Measurements from ENCODE around the gene TACR1. TPM values are rescaled to one million over a fixed set of nuclear protein-coding genes. Genes with fewer than 3 reads are reported as not detected.

The TACR1 gene
- total and polyA plus RNA-seq, 2 experiments from 2014 or later, result 3.5 to 7.3 TPM

GRCh38 chr2:75047189-75047991 is 151.9 kb downstream of the TACR1 start:
- Mint-ChIP-seq H3K27me3 (ENCODE audit: insufficient read depth, low read depth, poor library complexity) (peaks cover 2% of the 10 kb centered on the region), H3K4me1 (peaks cover 13% of the 10 kb centered on the region; the same call in 2 of the 3 replicates), H3K9me3 (no peaks in the 10 kb centered on the region), H3K27ac (no peak overlapping the region), H3K36me3 (ENCODE audit: low read depth) (no peaks in the 10 kb centered on the region), H3K4me3 (no peak overlapping the region)
- Histone ChIP-seq H3K36me3 (ENCODE audit: insufficient read depth) (no peaks in the 10 kb centered on the region), H4K20me1 (replicated peaks; ENCODE audit: insufficient read depth) (no peaks in the 10 kb centered on the region), H3K27ac (ENCODE audit: low read depth) (no peak overlapping the region), H2AFZ (no peak overlapping the region), H3K4me1 (ENCODE audit: insufficient read depth) (no peaks in the 10 kb centered on the region), H3F3A (replicated peaks; ENCODE audit: low read depth) (no peaks in the 10 kb centered on the region), H3K9me2 (ENCODE audit: insufficient read depth) (0 out of 2 replicates have a peak, but pooled peaks cover 8% of the 10 kb centered on the region), H3K4me2 (no peak overlapping the region), H3K4me3 (no peak overlapping the region), H3K27me3 (ENCODE audit: insufficient read depth) (no peaks in the 10 kb centered on the region), H3K79me2 (replicated peaks; ENCODE audit: insufficient read depth) (no peaks in the 10 kb centered on the region)
- no peak for TF ChIP-seq STAT1 (IDR thresholded peaks at IDR 0.05; ENCODE audit: unreplicated experiment)
- TF ChIP-seq CTCF (conservative IDR thresholded peaks at IDR 0.05; ENCODE audit: low read depth in 2 of 2), result no peak
- no peak for TF ChIP-seq POLR2AphosphoS5 (IDR thresholded peaks at IDR 0.05; ENCODE audit: low read depth)
- TF ChIP-seq NANOG (IDR thresholded peaks at IDR 0.05; ENCODE audit: borderline replicate concordance), result no peak
- TF ChIP-seq ZNF114 (CRISPR knock-in tag; IDR thresholded peaks at IDR 0.05), result no peak
- TF ChIP-seq REST (IDR thresholded peaks at IDR 0.05; ENCODE audit: unreplicated experiment), result no peak
- TF ChIP-seq CREB1 (CRISPR knock-in tag; IDR thresholded peaks at IDR 0.05; ENCODE audit: low read depth), result no peak
- TF ChIP-seq ZNF331 (CRISPR knock-in tag; IDR thresholded peaks at IDR 0.05; ENCODE audit: low read depth), result no peak
- ATAC-seq (no peak), DNase-seq (ENCODE audit: low spot score) (no peak)

- Mint-ChIP-seq H3K9me3 (no peaks in the 10 kb centered on the region), H3K27me3 (ENCODE audit: insufficient read depth, low read depth, poor library complexity) (no peaks in the 10 kb centered on the region), H3K4me3 (no peak overlapping the region), H3K4me1 (peaks cover 5% of the 10 kb centered on the region; the same call in 2 of the 3 replicates), H3K27ac (no peak overlapping the region), H3K36me3 (ENCODE audit: low read depth) (no peaks in the 10 kb centered on the region)
- Histone ChIP-seq H3K27me3 (ENCODE audit: insufficient read depth) (no peaks in the 10 kb centered on the region), H3K4me1 (ENCODE audit: insufficient read depth) (no peaks in the 10 kb centered on the region; the same call in 1 of the 2 replicates), H3K27ac (ENCODE audit: low read depth) (no peak overlapping the region), H3K36me3 (ENCODE audit: insufficient read depth) (no peaks in the 10 kb centered on the region), H3K4me3 (no peak overlapping the region), H2AFZ (no peak overlapping the region), H4K20me1 (replicated peaks; ENCODE audit: insufficient read depth) (no peaks in the 10 kb centered on the region), H3K9me2 (ENCODE audit: insufficient read depth) (peaks cover 13% of the 10 kb centered on the region; the same call in 1 of the 2 replicates), H3K79me2 (replicated peaks; ENCODE audit: insufficient read depth) (no peaks in the 10 kb centered on the region), H3F3A (replicated peaks; ENCODE audit: low read depth) (no peaks in the 10 kb centered on the region), H3K4me2 (no peak overlapping the region)
- TF ChIP-seq JUNB (IDR thresholded peaks at IDR 0.05; ENCODE audit: unreplicated experiment) (no peak), ZNF114 (CRISPR knock-in tag; IDR thresholded peaks at IDR 0.05) (no peak), CTCF (conservative IDR thresholded peaks at IDR 0.05; ENCODE audit: low read depth in 2 of 2) (no peak), ETS1 (IDR thresholded peaks at IDR 0.05) (no peak)
- ATAC-seq (no peak), DNase-seq (ENCODE audit: low spot score) (no peak)
Observed at GRCh38 chr2:75045526-75046050, 153.7 kb downstream of the TACR1 start.

Measured in GM23338 (cell line).